RKO (cell line): ENCODE data around the gene GYG1.

ENCODE experiments used
- DNase-seq: peaks from one replicate; pipeline ENCODE4 v3.0.0-alpha.2; 2016; ENCODE audit warnings: low spot score

The GYG1 gene

DNA sequence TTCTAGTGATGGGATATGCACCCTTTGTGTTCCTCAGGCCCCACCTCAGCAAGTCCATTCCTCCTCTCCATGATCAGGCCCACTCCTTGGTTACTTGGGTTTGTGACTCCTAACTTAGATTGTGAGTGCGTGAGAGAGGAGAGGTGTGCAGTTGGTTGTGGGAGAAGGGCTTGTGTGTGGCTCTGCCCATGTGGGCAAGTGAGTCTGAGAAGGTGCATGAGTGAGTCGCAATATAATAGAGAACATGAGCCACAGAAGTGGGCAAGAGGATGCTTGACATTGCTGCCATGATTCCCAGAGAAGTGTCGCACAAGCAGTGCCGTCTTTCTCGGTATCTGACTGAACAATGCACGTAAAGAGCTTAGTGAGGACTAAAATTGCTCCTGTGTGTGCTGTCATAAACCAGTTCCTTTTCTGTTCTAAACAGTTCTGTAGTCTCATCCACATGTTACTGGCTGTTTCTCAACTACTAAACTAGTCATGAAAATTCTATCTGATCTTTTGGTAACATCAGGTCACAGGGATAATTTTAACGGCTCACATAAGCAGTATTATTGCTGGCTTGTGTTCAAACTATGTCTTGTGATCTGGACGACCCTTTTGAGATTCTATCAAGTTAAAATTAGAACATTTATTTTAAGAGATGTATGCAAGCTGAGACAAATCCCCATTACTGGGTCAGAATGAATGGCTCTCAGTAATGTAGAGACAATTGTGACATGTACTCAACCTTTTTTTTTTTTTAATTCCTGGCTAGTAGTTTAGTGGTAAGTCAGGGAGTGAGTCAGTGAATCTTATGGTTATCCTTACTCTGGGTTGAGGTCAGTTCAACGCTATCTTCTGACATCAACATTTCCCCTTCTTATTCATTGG is 25.6 kb downstream of the GYG1 start:
- peak; percentile 58 for DNase-seq

DNA sequence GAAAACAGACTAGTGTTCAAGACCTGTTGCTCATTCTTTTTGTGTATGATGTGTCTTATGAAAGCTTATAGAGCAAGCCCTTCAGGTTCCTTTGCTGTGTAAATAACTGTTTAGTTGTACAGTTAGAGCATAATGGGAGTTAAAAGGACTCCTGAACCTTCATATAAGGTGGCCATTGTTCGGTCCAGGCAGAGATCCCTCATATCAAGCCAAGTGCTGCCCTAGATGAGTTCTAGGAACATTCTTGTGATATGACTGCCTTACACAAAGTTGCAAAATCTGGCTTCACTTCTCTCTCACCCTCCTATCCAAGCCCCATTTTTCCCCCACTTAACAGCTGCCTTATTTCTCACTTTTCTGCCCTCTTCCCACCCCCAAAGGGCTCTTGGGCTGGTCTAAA is 26.9 kb downstream of the GYG1 start:
- no peak for DNase-seq

DNA sequence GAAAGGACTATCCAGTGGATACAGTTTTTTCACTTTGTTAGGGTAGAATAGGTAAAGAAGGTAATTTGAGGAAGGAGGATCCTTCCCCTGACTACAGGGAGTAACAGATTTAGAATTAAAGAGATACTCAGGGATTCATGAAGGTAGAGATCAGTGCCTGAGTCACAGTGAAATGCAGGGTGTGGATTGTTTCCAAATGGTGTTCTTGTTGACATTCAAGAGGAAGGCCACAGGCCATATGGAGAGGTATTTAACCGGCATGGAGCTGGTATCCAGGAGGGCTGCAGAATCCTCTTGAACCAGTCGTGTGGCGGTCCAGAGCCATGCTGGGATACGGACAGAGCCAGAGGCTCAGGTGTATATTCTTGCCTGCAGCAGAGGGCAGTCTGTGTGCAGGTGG is 28.2 kb downstream of the GYG1 start:
- no peak for DNase-seq

DNA sequence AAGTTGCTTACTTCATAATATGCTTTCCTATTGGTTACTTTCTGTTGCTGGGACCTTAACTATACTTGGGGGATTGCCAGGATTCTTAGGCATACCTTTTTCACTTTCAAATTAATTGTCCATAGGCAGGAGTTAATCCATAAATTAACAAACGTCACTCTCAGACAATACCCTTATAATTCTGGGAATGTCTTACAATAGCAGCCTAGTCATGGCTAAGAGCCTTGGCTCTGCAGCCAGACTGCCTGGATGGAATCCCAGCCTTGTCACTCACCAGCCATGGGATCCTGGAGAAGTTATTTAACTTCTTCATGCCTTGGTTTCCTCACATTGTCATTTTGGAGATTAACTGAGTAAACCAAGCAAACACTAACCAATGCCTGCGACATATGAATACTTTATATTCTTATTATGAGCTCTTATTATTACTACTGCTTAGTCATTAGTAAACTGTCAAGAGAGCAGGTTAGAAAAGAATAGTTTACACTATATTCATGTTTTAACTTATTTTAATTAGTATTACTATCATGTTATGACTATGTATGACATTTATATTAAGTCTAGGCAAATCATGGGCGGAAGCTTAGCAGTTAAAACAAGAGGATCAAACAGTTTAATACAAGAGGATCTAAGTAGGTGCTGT is 29.0 kb downstream of the GYG1 start:
- no peak for DNase-seq

DNA sequence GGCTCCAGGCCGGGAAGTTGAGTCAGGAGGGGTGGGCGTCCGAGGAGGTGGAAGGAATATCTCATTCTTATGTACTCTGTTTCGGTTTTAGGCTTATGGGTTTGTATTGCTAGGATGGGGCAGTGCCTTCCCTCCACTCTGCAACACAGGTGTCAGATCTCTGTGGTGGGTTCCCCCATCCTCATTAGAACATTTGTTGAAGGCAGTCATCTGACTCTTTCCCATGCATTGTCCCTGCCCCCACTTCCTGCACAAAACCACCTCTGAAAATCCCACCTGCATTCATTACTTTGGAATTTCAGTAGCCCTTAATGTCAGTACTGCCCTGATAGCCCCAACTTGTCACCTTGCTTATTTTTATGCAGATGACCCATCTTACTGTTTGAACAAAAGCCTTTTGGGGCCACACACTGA is 29.5 kb downstream of the GYG1 start:
- no peak for DNase-seq

DNA sequence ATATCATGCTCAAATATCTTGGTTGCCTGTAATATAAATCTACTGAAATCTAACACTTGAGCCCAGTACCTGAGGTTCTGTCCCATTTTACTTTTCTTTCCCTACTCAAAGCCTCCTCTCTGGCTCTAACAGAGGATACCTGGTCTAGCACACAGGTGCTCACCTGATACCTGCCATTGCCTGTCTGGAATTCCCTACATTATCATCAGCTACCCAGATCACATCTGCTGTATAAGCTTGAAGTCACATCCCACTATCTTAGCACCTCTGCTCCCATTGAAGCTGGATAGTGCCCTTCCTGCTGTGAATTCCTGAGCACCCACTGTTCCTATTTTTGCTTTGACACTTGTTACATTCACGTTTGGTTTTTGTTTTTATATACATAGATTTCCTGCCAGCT is 30.5 kb downstream of the GYG1 start:
- DNase-seq = no peak

DNA sequence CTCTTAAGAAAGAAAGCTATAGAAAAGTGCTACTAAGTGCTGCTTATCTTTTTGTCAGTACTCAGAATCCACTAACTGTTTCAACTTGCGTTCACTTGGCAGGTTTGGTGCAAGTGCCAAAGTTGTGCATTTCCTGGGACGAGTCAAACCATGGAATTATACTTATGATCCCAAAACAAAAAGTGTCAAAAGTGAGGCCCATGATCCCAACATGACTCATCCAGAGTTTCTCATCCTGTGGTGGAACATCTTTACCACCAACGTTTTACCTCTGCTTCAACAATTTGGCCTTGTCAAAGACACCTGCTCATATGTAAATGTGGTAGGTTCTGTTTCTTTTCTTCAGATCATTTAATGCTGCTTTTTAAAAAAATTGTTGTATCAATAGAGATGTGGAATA is 32.6 kb downstream of the GYG1 start:
- peak; percentile 26 for DNase-seq

DNA sequence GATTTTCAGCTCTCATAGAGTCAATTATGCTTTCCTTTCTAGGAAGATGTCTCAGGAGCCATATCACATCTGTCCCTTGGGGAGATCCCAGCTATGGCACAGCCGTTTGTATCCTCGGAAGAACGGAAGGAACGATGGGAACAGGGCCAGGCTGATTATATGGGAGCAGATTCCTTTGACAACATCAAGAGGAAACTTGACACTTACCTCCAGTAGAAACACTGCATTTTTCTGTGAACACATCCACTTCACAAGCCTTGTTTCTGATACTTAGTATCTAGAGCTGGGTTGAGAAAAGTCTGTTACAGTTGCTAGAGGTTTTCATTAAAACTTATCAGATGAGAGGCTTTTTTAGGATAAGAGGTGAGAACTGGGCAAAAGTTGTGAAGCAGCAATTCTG is 35.4 kb downstream of the GYG1 start:
- DNase-seq = no peak

DNA sequence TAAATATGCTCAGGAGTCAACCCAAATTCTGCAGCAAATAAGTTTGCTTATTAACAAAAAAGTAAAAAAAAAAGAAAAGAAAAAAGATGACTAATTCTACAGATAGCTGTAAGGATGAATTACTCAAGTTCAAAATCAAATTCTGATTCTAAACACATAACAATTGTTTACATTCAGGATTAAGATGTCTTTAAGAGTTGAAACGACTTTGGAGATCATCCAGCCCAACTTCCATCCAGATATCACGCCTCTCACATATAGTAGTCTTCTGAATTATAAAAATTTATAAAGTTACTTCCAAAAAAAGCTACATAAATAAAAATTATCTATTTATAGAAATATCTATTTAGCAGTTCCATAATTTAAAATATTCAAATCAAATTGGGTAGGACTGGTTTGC is 39.8 kb downstream of the GYG1 start:
- no peak for DNase-seq

DNA sequence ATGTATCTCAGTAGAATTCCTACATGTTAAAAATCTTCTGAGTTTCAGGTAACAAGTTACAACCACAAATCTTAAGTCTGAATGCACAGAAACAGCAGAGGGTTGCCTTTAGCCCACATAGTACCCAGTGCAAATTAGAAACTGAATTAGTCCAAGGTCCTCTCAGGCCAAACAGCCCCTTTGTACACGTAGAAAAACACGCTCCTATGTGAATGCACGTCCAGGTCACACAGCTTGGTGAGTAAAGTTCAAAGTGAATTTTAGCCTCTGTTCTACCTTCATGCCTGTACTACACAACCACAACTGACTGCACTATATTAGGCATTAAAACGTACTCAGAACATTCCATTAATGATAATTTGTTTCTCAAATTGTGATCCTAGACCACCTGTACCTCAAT is 46.3 kb downstream of the GYG1 start:
- DNase-seq = no peak

DNA sequence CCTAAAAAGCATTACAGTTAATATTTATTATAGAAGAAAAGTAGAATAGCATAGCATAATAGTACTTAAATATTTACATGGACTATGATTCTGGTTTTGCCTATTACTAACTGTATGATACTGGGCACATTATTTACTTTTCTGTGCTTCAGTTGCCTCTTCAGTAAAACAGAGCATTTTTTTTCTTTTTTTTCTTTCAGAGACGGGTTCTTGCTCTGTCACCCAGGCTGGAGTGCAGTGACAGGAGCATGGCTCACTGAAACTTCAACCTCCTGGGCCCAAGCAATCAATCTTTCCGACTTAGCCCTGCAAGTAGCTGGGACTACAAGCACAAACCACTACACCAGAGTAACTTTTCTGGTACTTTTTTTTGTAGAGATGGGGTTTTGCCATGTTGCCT is 47.0 kb downstream of the GYG1 start:
- DNase-seq = no peak

DNA sequence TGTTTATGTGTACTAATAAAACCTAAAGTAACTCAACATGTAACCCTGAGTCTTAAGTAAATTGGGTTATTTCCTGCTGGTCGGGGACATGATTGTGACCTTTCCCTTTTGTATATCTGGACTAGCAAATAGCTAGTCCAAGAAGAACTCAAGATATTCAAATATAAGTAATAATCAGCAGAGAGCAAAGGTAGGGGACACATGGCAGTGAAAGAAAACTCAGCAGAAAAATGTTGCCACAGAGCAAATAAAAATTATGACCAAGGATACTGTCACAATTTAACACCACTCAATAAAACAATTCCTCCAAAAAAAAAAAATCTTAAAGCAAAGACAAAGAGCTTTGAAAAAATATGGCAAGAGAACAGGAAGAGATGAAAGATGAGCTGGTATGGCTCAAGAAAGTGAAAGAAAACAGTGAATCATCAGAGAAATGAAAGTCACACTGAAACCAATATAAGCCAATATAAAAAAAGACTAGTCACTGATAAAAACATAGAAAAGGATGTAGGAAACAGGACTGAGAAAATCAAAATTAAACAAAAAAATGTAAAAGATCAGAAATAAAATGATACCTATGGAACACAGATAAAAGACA is 51.5 kb downstream of the GYG1 start:
- DNase-seq = peak; percentile 9

DNA sequence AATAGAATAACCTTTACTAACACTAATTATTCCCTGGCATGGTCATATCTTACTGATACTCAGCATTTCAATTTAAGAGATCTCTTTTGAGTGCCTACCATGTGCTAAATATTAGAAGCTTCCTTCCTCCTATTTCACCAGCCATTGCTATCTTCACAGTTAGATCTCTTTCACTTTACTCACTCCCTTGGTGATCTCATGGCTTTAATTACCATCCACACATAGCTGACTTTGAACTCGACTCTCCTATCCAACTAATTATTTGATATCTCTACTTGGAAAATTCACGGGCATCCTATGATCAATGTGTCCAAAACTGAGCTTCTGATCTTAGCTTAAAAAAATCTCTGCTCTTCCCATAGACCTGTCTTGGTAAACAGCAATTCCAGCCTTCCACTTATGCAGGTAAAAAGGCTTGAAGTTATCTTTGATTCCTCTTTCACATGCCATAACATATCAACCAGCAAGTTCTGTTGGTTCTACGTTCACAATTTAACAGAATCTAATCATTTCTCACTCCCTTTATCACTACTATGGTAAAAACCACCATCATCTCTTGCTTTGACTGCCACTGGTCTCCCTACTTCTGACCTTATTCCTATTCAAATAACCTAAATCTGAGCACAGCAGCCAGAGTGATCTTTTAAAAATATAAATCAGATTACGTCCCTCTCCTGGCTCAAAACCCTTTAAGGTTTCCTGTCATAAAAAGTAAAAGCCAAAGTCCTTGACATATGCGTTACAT is 53.2 kb downstream of the GYG1 start:
- no peak for DNase-seq

DNA sequence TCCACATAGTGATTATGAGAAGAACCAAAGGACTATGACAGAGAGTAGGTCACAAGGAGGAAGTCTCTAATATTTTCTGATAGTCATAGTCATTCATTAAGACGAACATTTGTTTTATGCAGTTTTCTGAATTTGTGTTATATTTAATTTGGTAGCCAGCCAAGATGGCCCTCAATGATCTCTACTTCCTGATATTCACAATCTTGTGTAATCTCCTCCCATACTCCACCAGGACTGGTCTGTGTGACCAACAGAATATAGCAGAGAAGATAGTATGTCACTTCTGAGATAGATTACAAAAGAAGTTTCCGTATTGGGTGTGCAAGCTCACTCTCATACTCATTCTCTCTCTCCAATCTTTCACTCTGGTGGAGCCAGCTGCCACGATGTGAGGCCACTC is 64.2 kb downstream of the GYG1 start:
- DNase-seq = no peak

DNA sequence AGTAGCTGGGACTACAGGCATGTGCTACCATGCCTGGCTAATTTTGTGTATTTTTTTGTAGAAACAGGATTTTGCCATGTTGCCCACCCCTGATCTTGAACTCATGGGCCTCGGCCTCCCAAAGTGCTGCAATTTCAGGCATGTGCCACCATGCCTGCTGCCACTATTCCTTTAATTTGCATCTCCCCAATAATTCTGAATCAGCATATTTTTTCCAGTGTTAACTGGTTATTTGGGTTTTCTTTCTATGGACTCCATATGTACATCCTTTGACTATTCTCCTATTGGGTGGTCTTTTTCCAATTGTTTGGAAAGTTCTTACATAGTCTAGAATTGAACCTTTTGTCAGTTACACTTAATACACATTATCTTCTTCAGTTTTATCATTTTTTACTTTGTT is 66.9 kb downstream of the GYG1 start:
- DNase-seq = no peak

DNA sequence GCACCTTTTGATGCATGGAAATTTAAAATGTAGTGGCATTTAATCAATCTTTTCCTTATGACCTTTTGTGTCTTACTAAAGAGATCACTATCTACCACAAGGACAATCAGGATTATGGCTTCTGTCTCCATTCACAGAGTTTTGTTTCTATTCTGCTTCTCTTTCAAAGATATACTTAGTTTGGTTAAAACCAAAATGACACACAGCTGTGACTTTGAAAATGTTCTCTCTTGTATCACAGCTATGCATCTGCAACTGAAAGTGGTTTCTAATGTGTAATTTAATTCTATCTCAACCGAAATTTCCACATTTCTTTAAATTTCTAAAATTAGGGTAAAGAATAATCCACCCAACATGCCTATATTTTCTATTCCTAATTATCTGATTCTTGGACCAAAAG is 67.3 kb downstream of the GYG1 start:
- no peak for DNase-seq

DNA sequence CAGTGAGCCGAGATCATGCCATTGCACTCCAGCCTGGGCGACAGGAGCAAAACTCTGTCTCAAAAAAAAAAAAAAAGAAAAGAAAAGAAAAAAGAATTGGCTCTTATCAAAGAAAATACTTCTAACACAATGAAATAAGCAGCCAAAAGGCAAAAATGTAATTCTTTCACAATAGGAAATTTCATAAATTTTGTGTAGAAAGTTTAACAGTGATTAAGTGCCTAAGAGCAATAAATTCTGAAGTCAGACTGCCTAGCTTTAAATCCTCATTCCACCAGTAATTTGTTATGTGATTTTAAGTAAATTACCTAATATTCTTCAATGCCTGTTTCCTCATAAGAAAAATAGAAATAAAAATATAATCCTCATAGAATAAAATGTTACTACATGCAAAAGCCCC is 70.4 kb downstream of the GYG1 start:
- DNase-seq = no peak

DNA sequence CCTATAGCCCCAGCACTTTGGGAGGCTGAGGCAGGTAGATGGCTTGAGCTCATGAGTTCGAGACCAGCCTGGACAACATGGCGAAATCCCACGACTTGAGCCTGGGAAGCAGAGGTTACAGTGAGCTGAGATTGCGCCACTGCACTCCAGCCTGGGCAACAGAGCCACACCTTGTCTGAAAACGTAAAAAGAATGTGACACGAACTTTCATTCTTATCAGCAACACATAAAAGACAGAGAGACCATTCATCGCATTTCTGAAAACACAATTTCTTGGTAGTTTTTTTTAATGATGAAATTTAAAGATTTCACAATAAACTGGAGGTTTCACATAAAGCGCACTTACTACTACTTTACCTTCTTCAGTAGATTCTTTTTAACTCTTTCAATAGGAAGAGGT is 76.5 kb downstream of the GYG1 start:
- DNase-seq = no peak
